ENCODE data around the gene TMEM62. TPM values are rescaled to one million over a fixed set of nuclear protein-coding genes. Genes with fewer than 3 reads are reported as not detected.
"Not testable (repeated sequence)": the region's sequence is repeated elsewhere in the genome, so short reads cannot be mapped to it uniquely, and the experiment has no call there.

TMEM62 gene
- total RNA-seq, 5 donors from 2014 or later (not counting 1 experiment from before 2014, with no cell fraction given), result 14.8 to 20.2 (median 16.4) TPM

- Mint-ChIP-seq H3K36me3 (peaks cover 36% of the 10 kb centered on the region), H3K27me3 (no peaks in the 10 kb centered on the region), H3K27ac (peak overlapping the region in 1 of 2 donors; percentile 35), H3K9me3 (no peaks in the 10 kb centered on the region), H3K4me3 (no peak overlapping the region), H3K4me1 (peaks cover 46 to 53% (median 48%) of the 10 kb centered on the region in 3 donors)
- no peaks in the 10 kb centered on the region for H3K27me3 ChIP-seq (replicated peaks in 1 of 2; ENCODE audit: control insufficient read depth in 2 of 2, extremely low read depth in 1 of 2, insufficient read depth in 2 of 2, low read length in 1 of 2)
- WGBS (ENCODE audit: insufficient coverage), result 80% methylated on average over 1 of the region's 2 CpGs
- CTCF ChIA-PET, result no interaction called here
- H3K4me1 ChIP-seq (ENCODE audit: control insufficient read depth in 1 of 2, extremely low read depth in 1 of 2, insufficient read depth in 2 of 2, low read length in 2 of 2), result peaks cover 3 to 19% of the 10 kb centered on the region in 2 experiments
- H3K36me3 ChIP-seq (ENCODE audit: control insufficient read depth in 2 of 2, extremely low read depth in 1 of 2, insufficient read depth in 1 of 2, low read length in 1 of 2), result peaks cover 4 to 44% of the 10 kb centered on the region in 2 donors
- POLR2A ChIA-PET, result no interaction called here
- no peak for ATAC-seq (replicated peaks in 1 of 4)
- H3K9me3 ChIP-seq, result no peaks in the 10 kb centered on the region
- no peak overlapping the region for H3K4me3 ChIP-seq (ENCODE audit: control insufficient read depth in 1 of 2, extremely low read depth in 1 of 2, low read length in 1 of 2)
- DNase-seq, result no peak
- H3K27ac ChIP-seq (ENCODE audit: low read length), result no peak overlapping the region
Observed at GRCh38 chr15:43189296-43189695, 55.9 kb downstream of the TMEM62 start.

GRCh38 chr15:43190178-43190577, 56.8 kb downstream of the TMEM62 start:
- DNase-seq (no peak), ATAC-seq (replicated peaks in 1 of 4) (no peak)
- POLR2A ChIA-PET, result no interaction called here
- WGBS (ENCODE audit: insufficient coverage), result no CpG with 5 or more reads among the region's 1 CpG
- Mint-ChIP-seq H3K27ac (no peak overlapping the region), H3K4me3 (no peak overlapping the region), H3K4me1 (peaks cover 39 to 44% (median 44%) of the 10 kb centered on the region in 3 donors), H3K27me3 (no peaks in the 10 kb centered on the region), H3K9me3 (no peaks in the 10 kb centered on the region), H3K36me3 (peaks cover 45% of the 10 kb centered on the region)
- H3K9me3 ChIP-seq, result no peaks in the 10 kb centered on the region
- H3K4me3 ChIP-seq (ENCODE audit: control insufficient read depth in 1 of 2, extremely low read depth in 1 of 2, low read length in 1 of 2), result no peak overlapping the region
- CTCF ChIA-PET, result interaction anchor here (0.5 to 1.3 kb wide), 2 partner anchors 13 to 312 kb away, joined by 4 to 5 read pairs; no protein-coding TSS in a partner anchor
- H3K27ac ChIP-seq (ENCODE audit: low read length), result no peak overlapping the region
- peaks cover 3 to 13% of the 10 kb centered on the region in 2 experiments for H3K4me1 ChIP-seq (ENCODE audit: control insufficient read depth in 1 of 2, extremely low read depth in 1 of 2, insufficient read depth in 2 of 2, low read length in 2 of 2)
- peaks cover 4 to 53% of the 10 kb centered on the region in 2 donors for H3K36me3 ChIP-seq (ENCODE audit: control insufficient read depth in 2 of 2, extremely low read depth in 1 of 2, insufficient read depth in 1 of 2, low read length in 1 of 2)
- no peaks in the 10 kb centered on the region for H3K27me3 ChIP-seq (replicated peaks in 1 of 2; ENCODE audit: control insufficient read depth in 2 of 2, extremely low read depth in 1 of 2, insufficient read depth in 2 of 2, low read length in 1 of 2)

- no peak overlapping the region for H3K27ac Mint-ChIP-seq
- no peaks in the 10 kb centered on the region for H3K27me3 Mint-ChIP-seq
- no CpG with 5 or more reads among the region's 2 CpGs for WGBS (ENCODE audit: insufficient coverage)
- CTCF ChIA-PET, result interaction anchor here (0.6 to 0.7 kb wide), 2 partner anchors 23 to 241 kb away, joined by 3 to 4 read pairs; no protein-coding TSS in a partner anchor
- H3K27me3 ChIP-seq (replicated peaks in 1 of 2; ENCODE audit: control insufficient read depth in 2 of 2, extremely low read depth in 1 of 2, insufficient read depth in 2 of 2, low read length in 1 of 2), result no peaks in the 10 kb centered on the region
- H3K4me1 ChIP-seq (ENCODE audit: control insufficient read depth in 1 of 2, extremely low read depth in 1 of 2, insufficient read depth in 2 of 2, low read length in 2 of 2), result no peaks in the 10 kb centered on the region
- no peaks in the 10 kb centered on the region for H3K9me3 ChIP-seq
- ATAC-seq (replicated peaks in 1 of 4) (no peak), DNase-seq (no peak)
- peaks cover 0 to 7% (median 5%) of the 10 kb centered on the region in 3 donors for H3K9me3 Mint-ChIP-seq
- H3K4me3 Mint-ChIP-seq, result no peak overlapping the region
- POLR2A ChIA-PET, result interaction anchor here in 1 of 2 donors (0.6 to 0.7 kb wide), 2 partner anchors 10 to 311 kb away, joined by 3 to 5 read pairs; no protein-coding TSS in a partner anchor
- H3K36me3 Mint-ChIP-seq, result peaks cover 67% of the 10 kb centered on the region
- H3K4me3 ChIP-seq (ENCODE audit: control insufficient read depth in 1 of 2, extremely low read depth in 1 of 2, low read length in 1 of 2), result no peak overlapping the region
- H3K27ac ChIP-seq (ENCODE audit: low read length), result no peak overlapping the region
- peaks cover 13 to 19% (median 19%) of the 10 kb centered on the region in 3 donors for H3K4me1 Mint-ChIP-seq
- peaks cover 4 to 71% of the 10 kb centered on the region in 2 donors for H3K36me3 ChIP-seq (ENCODE audit: control insufficient read depth in 2 of 2, extremely low read depth in 1 of 2, insufficient read depth in 1 of 2, low read length in 1 of 2)
Observed at GRCh38 chr15:43193710-43194109, 60.3 kb downstream of the TMEM62 start.

GRCh38 chr15:43194795-43195194, 61.4 kb downstream of the TMEM62 start:
- Mint-ChIP-seq H3K9me3 (peaks cover 0 to 10% (median 5%) of the 10 kb centered on the region in 3 donors), H3K4me1 (peaks cover 6 to 11% (median 11%) of the 10 kb centered on the region in 3 donors), H3K36me3 (peaks cover 65% of the 10 kb centered on the region), H3K27me3 (no peaks in the 10 kb centered on the region), H3K4me3 (no peak overlapping the region), H3K27ac (no peak overlapping the region)
- no peak overlapping the region for H3K4me3 ChIP-seq (ENCODE audit: control insufficient read depth in 1 of 2, extremely low read depth in 1 of 2, low read length in 1 of 2)
- no peaks in the 10 kb centered on the region for H3K4me1 ChIP-seq (ENCODE audit: control insufficient read depth in 1 of 2, extremely low read depth in 1 of 2, insufficient read depth in 2 of 2, low read length in 2 of 2)
- DNase-seq (no peak), ATAC-seq (replicated peaks in 1 of 4) (no peak)
- peaks cover 4 to 62% of the 10 kb centered on the region in 2 donors for H3K36me3 ChIP-seq (ENCODE audit: control insufficient read depth in 2 of 2, extremely low read depth in 1 of 2, insufficient read depth in 1 of 2, low read length in 1 of 2)
- no CpG with 5 or more reads among the region's 2 CpGs for WGBS (ENCODE audit: insufficient coverage)
- no peak overlapping the region for H3K27ac ChIP-seq (ENCODE audit: low read length)
- CTCF ChIA-PET, result interaction anchor here (0.6 to 2.4 kb wide), 4 partner anchors 10 to 91 kb away, joined by 3 to 8 read pairs (median 4); no protein-coding TSS in a partner anchor
- POLR2A ChIA-PET, result interaction anchor here in 1 of 2 donors (0.5 to 0.6 kb wide), 2 partner anchors 171 to 301 kb away, joined by 4 to 9 read pairs; no protein-coding TSS in a partner anchor
- no peaks in the 10 kb centered on the region for H3K27me3 ChIP-seq (replicated peaks in 1 of 2; ENCODE audit: control insufficient read depth in 2 of 2, extremely low read depth in 1 of 2, insufficient read depth in 2 of 2, low read length in 1 of 2)
- no peaks in the 10 kb centered on the region for H3K9me3 ChIP-seq

- Mint-ChIP-seq H3K4me3 (no peak overlapping the region), H3K27me3 (no peaks in the 10 kb centered on the region), H3K36me3 (peaks cover 48% of the 10 kb centered on the region), H3K9me3 (peaks cover 0 to 11% (median 5%) of the 10 kb centered on the region in 3 donors), H3K4me1 (peaks cover 0 to 2% (median 0%) of the 10 kb centered on the region in 3 donors), H3K27ac (no peak overlapping the region)
- 89% methylated on average over 6 of the region's 10 CpGs for WGBS (ENCODE audit: insufficient coverage)
- Histone ChIP-seq H3K4me3 (ENCODE audit: control insufficient read depth in 1 of 2, extremely low read depth in 1 of 2, low read length in 1 of 2) (no peak overlapping the region), H3K36me3 (ENCODE audit: control insufficient read depth in 2 of 2, extremely low read depth in 1 of 2, insufficient read depth in 1 of 2, low read length in 1 of 2) (peaks cover 0 to 41% of the 10 kb centered on the region in 2 donors), H3K4me1 (ENCODE audit: control insufficient read depth in 1 of 2, extremely low read depth in 1 of 2, insufficient read depth in 2 of 2, low read length in 2 of 2) (no peaks in the 10 kb centered on the region), H3K27me3 (replicated peaks in 1 of 2; ENCODE audit: control insufficient read depth in 2 of 2, extremely low read depth in 1 of 2, insufficient read depth in 2 of 2, low read length in 1 of 2) (no peaks in the 10 kb centered on the region), H3K9me3 (no peaks in the 10 kb centered on the region), H3K27ac (ENCODE audit: low read length) (no peak overlapping the region)
- ChIA-PET POLR2A (interaction anchor here in 1 of 2 donors (0.6 kb wide), 1 partner anchor 103 kb away, joined by 7 read pairs; no protein-coding TSS in a partner anchor), CTCF (interaction anchor here (0.6 kb wide), 2 partner anchors 109 to 356 kb away, joined by 3 to 6 read pairs; no protein-coding TSS in a partner anchor)
- ATAC-seq (replicated peaks in 1 of 4), result no peak
- DNase-seq, result no peak
Observed at GRCh38 chr15:43196760-43197548, 63.6 kb downstream of the TMEM62 start.

GRCh38 chr15:43197773-43198172, 64.4 kb downstream of the TMEM62 start:
- H3K9me3 ChIP-seq; ATAC-seq (replicated peaks in 1 of 4); H3K4me1 ChIP-seq (ENCODE audit: control insufficient read depth in 1 of 2, extremely low read depth in 1 of 2, insufficient read depth in 2 of 2, low read length in 2 of 2); H3K4me3 ChIP-seq (ENCODE audit: control insufficient read depth in 1 of 2, extremely low read depth in 1 of 2, low read length in 1 of 2); CTCF ChIA-PET; DNase-seq; H3K4me3 Mint-ChIP-seq; H3K27ac Mint-ChIP-seq; H3K27me3 ChIP-seq (replicated peaks in 1 of 2; ENCODE audit: control insufficient read depth in 2 of 2, extremely low read depth in 1 of 2, insufficient read depth in 2 of 2, low read length in 1 of 2); H3K4me1 Mint-ChIP-seq; H3K27me3 Mint-ChIP-seq; H3K27ac ChIP-seq (ENCODE audit: low read length): not testable (repeated sequence)
- H3K36me3 ChIP-seq (ENCODE audit: control insufficient read depth in 2 of 2, extremely low read depth in 1 of 2, insufficient read depth in 1 of 2, low read length in 1 of 2), result peaks cover 0 to 33% of the 10 kb centered on the region in 2 donors
- WGBS (ENCODE audit: insufficient coverage), result 100% methylated on average over 1 of the region's 3 CpGs
- POLR2A ChIA-PET, result interaction anchor here in 1 of 2 donors (0.6 kb wide), 1 partner anchor 104 kb away, joined by 7 read pairs; no protein-coding TSS in a partner anchor
- H3K9me3 Mint-ChIP-seq, result peaks cover 0 to 11% (median 5%) of the 10 kb centered on the region in 3 donors
- H3K36me3 Mint-ChIP-seq, result peaks cover 42% of the 10 kb centered on the region

All from T-cell (primary cell).